IMR-90 (cell line): Measurements from ENCODE around the gene ARRB1.

Source experiments
- BHLHE40 ChIP-seq: fragments of 150-350 bp; IDR thresholded peaks from 2 replicates; pipeline ENCODE4 v1.6.1; 2016; ENCODE audit warnings: mild to moderate bottlenecking, low read depth, low read length
- CEBPB ChIP-seq: IDR thresholded peaks from 2 replicates; pipeline ENCODE4 v1.6.1; 2012; ENCODE audit warnings: low read depth, low read length, improper control_type of control experiment
- CHD1 ChIP-seq: IDR thresholded peaks from 2 replicates; pipeline ENCODE4 v1.6.1; 2012; ENCODE audit warnings: low read depth, low read length, improper control_type of control experiment
- FOS ChIP-seq: fragments of 150-350 bp; IDR thresholded peaks from 2 replicates; pipeline ENCODE4 v1.6.1; 2016; ENCODE audit warnings: low read depth, low read length
- MAFK ChIP-seq: IDR thresholded peaks from 2 replicates; pipeline ENCODE4 v1.6.1; 2012; ENCODE audit warnings: low read depth, low read length, improper control_type of control experiment
- MAZ ChIP-seq: IDR thresholded peaks from 2 replicates; pipeline ENCODE4 v1.6.1; 2012; ENCODE audit warnings: low read depth, mild to moderate bottlenecking, low read length, improper control_type of control experiment, moderate library complexity, borderline replicate concordance
- MXI1 ChIP-seq: IDR thresholded peaks from 2 replicates; pipeline ENCODE4 v1.6.1; 2012; ENCODE audit warnings: low read depth, mild to moderate bottlenecking, low read length, moderate library complexity, borderline replicate concordance
- POLR2A ChIP-seq: IDR thresholded peaks from 2 replicates; pipeline ENCODE4 v1.6.1; 2012; ENCODE audit warnings: mild to moderate bottlenecking, low read depth, low read length
- RAD21 ChIP-seq: IDR thresholded peaks from 2 replicates; pipeline ENCODE4 v1.6.1; 2012; ENCODE audit warnings: low read length, improper control_type of control experiment
- RCOR1 ChIP-seq: IDR thresholded peaks from 2 replicates; pipeline ENCODE4 v1.6.1; 2012; ENCODE audit warnings: mild to moderate bottlenecking, low read length, improper control_type of control experiment; ENCODE audit not compliant: insufficient replicate concordance
- RFX5 ChIP-seq: IDR thresholded peaks from 2 replicates; pipeline ENCODE4 v1.8.0; 2012; ENCODE audit warnings: low read depth, mild to moderate bottlenecking, low read length, moderate library complexity
- SMC3 ChIP-seq: fragments of 150-350 bp; IDR thresholded peaks from 2 replicates; pipeline ENCODE4 v1.6.1; 2016; ENCODE audit warnings: low read depth, mild to moderate bottlenecking, antibody characterized with exemption, low read length, moderate library complexity
- TF ChIP-seq, protein P1 (sequence below): conservative IDR thresholded peaks from 2 replicates; pipeline ENCODE4 v1.5.1; 2012; ENCODE audit warnings: mild to moderate bottlenecking, low read depth, low read length, improper control_type of control experiment
- TF ChIP-seq, protein P2 (sequence below): fragments of 150-350 bp; IDR thresholded peaks from 2 replicates; pipeline ENCODE4 v1.6.1; 2016; ENCODE audit warnings: low read depth, mild to moderate bottlenecking, low read length, moderate library complexity, borderline replicate concordance

DNA sequence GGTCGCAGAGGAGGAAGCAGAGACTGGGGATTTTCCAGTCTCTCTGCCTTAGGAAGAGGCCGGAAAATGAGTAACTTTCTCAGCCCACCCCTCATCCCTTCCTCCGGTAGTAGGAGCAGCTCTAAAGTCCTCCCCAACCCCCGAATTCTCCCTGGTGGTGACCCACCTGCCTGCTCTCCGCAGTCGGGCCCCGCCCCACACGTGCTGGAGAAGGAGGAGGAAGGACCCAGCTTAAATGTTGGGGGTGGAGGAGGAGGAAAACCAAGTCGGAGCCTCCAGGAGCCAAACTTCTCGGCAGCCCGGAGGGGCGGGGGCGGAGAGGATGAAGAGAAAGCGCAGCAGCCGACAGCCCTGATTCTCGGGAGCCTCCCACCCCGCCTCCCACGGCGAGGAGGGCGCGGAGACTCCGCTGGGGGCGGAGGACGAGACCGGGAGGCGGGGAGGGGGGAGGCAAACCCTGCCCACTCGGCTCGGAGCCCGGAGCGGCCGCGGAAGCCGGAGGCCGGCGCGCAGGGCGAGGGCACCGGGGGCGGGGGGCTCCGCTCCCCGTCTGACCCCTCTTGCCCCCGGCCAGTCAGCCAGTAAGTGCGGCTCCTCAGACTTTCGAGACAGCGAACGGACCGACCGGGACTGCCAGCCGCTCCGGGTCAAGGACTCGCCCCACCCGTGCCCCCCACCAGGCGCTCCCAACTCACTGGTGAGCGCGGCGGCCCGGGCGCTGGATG lies 111.0 kb downstream of the ARRB1 start, which contains the start of gene TPBGL:
- TF ChIP-seq, protein P1, sequence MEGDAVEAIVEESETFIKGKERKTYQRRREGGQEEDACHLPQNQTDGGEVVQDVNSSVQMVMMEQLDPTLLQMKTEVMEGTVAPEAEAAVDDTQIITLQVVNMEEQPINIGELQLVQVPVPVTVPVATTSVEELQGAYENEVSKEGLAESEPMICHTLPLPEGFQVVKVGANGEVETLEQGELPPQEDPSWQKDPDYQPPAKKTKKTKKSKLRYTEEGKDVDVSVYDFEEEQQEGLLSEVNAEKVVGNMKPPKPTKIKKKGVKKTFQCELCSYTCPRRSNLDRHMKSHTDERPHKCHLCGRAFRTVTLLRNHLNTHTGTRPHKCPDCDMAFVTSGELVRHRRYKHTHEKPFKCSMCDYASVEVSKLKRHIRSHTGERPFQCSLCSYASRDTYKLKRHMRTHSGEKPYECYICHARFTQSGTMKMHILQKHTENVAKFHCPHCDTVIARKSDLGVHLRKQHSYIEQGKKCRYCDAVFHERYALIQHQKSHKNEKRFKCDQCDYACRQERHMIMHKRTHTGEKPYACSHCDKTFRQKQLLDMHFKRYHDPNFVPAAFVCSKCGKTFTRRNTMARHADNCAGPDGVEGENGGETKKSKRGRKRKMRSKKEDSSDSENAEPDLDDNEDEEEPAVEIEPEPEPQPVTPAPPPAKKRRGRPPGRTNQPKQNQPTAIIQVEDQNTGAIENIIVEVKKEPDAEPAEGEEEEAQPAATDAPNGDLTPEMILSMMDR, result no peak
- TF ChIP-seq POLR2A (no peak), BHLHE40 (no peak), MXI1 (no peak), MAZ (no peak), RFX5 (no peak), CEBPB (no peak), FOS (no peak), MAFK (no peak), RCOR1 (no peak), SMC3 (no peak), RAD21 (no peak), CHD1 (no peak)
- TF ChIP-seq, protein P2, sequence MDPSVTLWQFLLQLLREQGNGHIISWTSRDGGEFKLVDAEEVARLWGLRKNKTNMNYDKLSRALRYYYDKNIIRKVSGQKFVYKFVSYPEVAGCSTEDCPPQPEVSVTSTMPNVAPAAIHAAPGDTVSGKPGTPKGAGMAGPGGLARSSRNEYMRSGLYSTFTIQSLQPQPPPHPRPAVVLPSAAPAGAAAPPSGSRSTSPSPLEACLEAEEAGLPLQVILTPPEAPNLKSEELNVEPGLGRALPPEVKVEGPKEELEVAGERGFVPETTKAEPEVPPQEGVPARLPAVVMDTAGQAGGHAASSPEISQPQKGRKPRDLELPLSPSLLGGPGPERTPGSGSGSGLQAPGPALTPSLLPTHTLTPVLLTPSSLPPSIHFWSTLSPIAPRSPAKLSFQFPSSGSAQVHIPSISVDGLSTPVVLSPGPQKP, result no peak
